HepG2 (cell line): Measurements from ENCODE around the gene LRFN2. TPM values are rescaled to one million over a fixed set of nuclear protein-coding genes. Genes with fewer than 3 reads are reported as not detected.

ENCODE experiments used
- ATAC-seq: fragments of 200-7000 bp; cut with Tn5 transposase; 3 replicates; pipeline ENCODE4 v1.9.1; 2020; ENCODE audit warnings: mild to moderate bottlenecking, moderate library complexity
- BruUV-seq: library from RNA; stranded (reverse); fragments of 400-500 nt; replicated peaks from 2 replicates; lab custom pipeline; 2021; lab: Mats Ljungman, UMichigan
- CTCF ChIA-PET: fragments of 300-600 bp; formaldehyde crosslinking; extraction: SDS; loops from one replicate; lab custom pipeline; 2021; ENCODE audit warnings: low total read pairs, inconsistent platforms, low intra/inter-chr PET ratio; lab: Yijun Ruan, JAX
- POLR2A ChIA-PET: fragments of 350-600 bp; sonication (Branson Sonifier 250); formaldehyde crosslinking; loops from one replicate; lab custom pipeline; 2020; ENCODE audit warnings: antibody characterized with exemption, inconsistent platforms; lab: Yijun Ruan, JAX
- DNase-seq: peaks from one replicate; pipeline ENCODE4 v3.0.0-alpha.2; 2015; ENCODE audit warnings: low spot score
- FAIRE-seq: peaks from 3 replicates; lab custom pipeline; 2011; peaks lifted over from hg19 to GRCh38; lab: Jason Lieb, UNC
- H2AFZ ChIP-seq: one replicate; pipeline ENCODE4 v1.6.1; 2011; ENCODE audit warnings: low read length, inconsistent platforms
- H3K27ac ChIP-seq: fragments of 300-600 bp; 3 replicates; pipeline ENCODE4 v1.8.0; 2011; ENCODE audit warnings: mixed run types, mild to moderate bottlenecking, mixed read lengths, low read length, inconsistent platforms; ENCODE audit not compliant: insufficient read depth; ENCODE audit errors: extremely low read length
- H3K27me3 ChIP-seq, 2 experiments: fragments of 200-600 bp in 1 of 2; 2 replicates in 1 of 2; 3 replicates in 1 of 2; pipeline versions ENCODE4 v1.6.0 to v1.8.0; 2011; ENCODE audit warnings: low read length in 2 of 2, mild to moderate bottlenecking in 2 of 2, moderate library complexity in 2 of 2, inconsistent platforms in 1 of 2; ENCODE audit not compliant: insufficient read depth in 2 of 2, control insufficient read depth in 1 of 2
- H3K36me3 ChIP-seq, 2 experiments: fragments of 200-600 bp in 1 of 2; replicated peaks in 1 of 2; 2 replicates in 1 of 2; 3 replicates in 1 of 2; pipeline versions ENCODE4 v1.5.1 to v1.8.0; 2011; ENCODE audit warnings: low read length in 2 of 2, inconsistent platforms in 1 of 2; ENCODE audit not compliant: insufficient read depth in 2 of 2, control insufficient read depth in 1 of 2
- H3K4me1 ChIP-seq: 2 replicates; pipeline ENCODE4 v1.5.1; 2012; ENCODE audit warnings: low read length, inconsistent platforms; ENCODE audit not compliant: insufficient read depth
- H3K4me2 ChIP-seq: 2 replicates; pipeline ENCODE4 v1.6.0; 2011; ENCODE audit warnings: low read depth, low read length, inconsistent platforms
- H3K4me3 ChIP-seq, 3 experiments: fragments of 200-600 bp in 1 of 3; sonication (generic), shearing (Covaris generic) in 1 of 3; replicated peaks in 1 of 3; 2 replicates each; pipeline ENCODE4 v1.5.1; 2011 to 2016; ENCODE audit warnings: low read length in 3 of 3, inconsistent platforms in 2 of 3, low read depth in 2 of 3, mild to moderate bottlenecking in 2 of 3, control low read depth in 1 of 3, mixed read lengths in 1 of 3; ENCODE audit not compliant: insufficient read depth in 1 of 3
- H3K79me2 ChIP-seq: one replicate; pipeline ENCODE4 v1.6.1; 2011; ENCODE audit warnings: low read length, inconsistent platforms; ENCODE audit not compliant: insufficient read depth
- H3K9ac ChIP-seq: 2 replicates; pipeline ENCODE4 v1.6.0; 2011; ENCODE audit warnings: mild to moderate bottlenecking, low read depth, low read length, inconsistent platforms; ENCODE audit not compliant: insufficient read depth
- H3K9me3 ChIP-seq: 2 replicates; pipeline ENCODE4 v1.5.1; 2012; ENCODE audit warnings: mild to moderate bottlenecking, low read length
- H4K20me1 ChIP-seq: 2 replicates; pipeline ENCODE4 v1.6.0; 2011; ENCODE audit warnings: inconsistent platforms, mild to moderate bottlenecking, low read length, moderate library complexity; ENCODE audit not compliant: insufficient read depth
- BRD4 ChIP-seq: sonication (generic); formaldehyde crosslinking; IDR thresholded peaks from 2 replicates; pipeline ENCODE4 v1.4.0; 2020; ENCODE audit warnings: missing genetic modification reagents
- DRAP1 ChIP-seq: IDR thresholded peaks from 2 replicates; pipeline ENCODE4 v1.6.1; 2016; ENCODE audit warnings: missing genetic modification reagents, missing compliant biosample characterization
- ELF3 ChIP-seq: IDR thresholded peaks from 2 replicates; pipeline ENCODE4 v1.6.1; 2016; ENCODE audit warnings: missing genetic modification reagents, missing compliant biosample characterization
- HES4 ChIP-seq: sonication (generic); formaldehyde crosslinking; IDR thresholded peaks from 2 replicates; pipeline ENCODE4 v1.9.0; 2021; ENCODE audit warnings: mild to moderate bottlenecking, missing genetic modification reagents, borderline replicate concordance
- HOXA3 ChIP-seq: sonication (generic); formaldehyde crosslinking; IDR thresholded peaks from 2 replicates; pipeline ENCODE4 v1.5.0; 2020; ENCODE audit warnings: missing genetic modification reagents
- JUND ChIP-seq: sonication (generic); formaldehyde crosslinking; IDR thresholded peaks from 2 replicates; pipeline ENCODE4 v1.8.0; 2022; ENCODE audit warnings: mild to moderate bottlenecking, missing genetic modification reagents
- MBNL3 ChIP-seq: fragments of 250-450 bp; sonication (Bioruptor Pico); conservative IDR thresholded peaks from 2 replicates; pipeline ENCODE4 v1.8.0; 2022; ENCODE audit warnings: mild to moderate bottlenecking, inconsistent platforms
- MEIS1 ChIP-seq: sonication (generic); formaldehyde crosslinking; IDR thresholded peaks from 2 replicates; pipeline ENCODE4 v1.9.0; 2021; ENCODE audit warnings: mild to moderate bottlenecking, missing genetic modification reagents, moderate library complexity, borderline replicate concordance
- MIER3 ChIP-seq: IDR thresholded peaks from 2 replicates; pipeline ENCODE4 v1.6.1; 2016; ENCODE audit warnings: missing compliant biosample characterization, borderline replicate concordance
- RERE ChIP-seq: IDR thresholded peaks from 2 replicates; pipeline ENCODE4 v1.6.1; 2016; ENCODE audit warnings: low read depth, missing genetic modification reagents, missing compliant biosample characterization
- SIN3A ChIP-seq: IDR thresholded peaks from 2 replicates; pipeline ENCODE4 v1.6.1; 2011; ENCODE audit warnings: low read depth, mild to moderate bottlenecking, control low read depth, low read length, borderline replicate concordance
- ZBTB10 ChIP-seq: sonication (generic); formaldehyde crosslinking; IDR thresholded peaks from 2 replicates; pipeline ENCODE4 v1.4.0; 2020; ENCODE audit warnings: missing genetic modification reagents, borderline replicate concordance
- ZNF460 ChIP-seq: sonication (generic); formaldehyde crosslinking; IDR thresholded peaks from 2 replicates; pipeline ENCODE4 v1.5.1; 2020; ENCODE audit warnings: missing genetic modification reagents, mild to moderate bottlenecking, borderline replicate concordance
- WGBS: methylation state at CpG from one replicate; pipeline ENCODE4 v1.1.6; 2017; ENCODE audit warnings: low lambda C conversion rate; 5-methylcytosine and 5-hydroxymethylcytosine counted together
- in situ Hi-C: cut with HindIII; loops from 2 replicates; pipeline ENCODE4 v1.10.0; 2017; ENCODE audit warnings: low pct_unique_long_range_greater_than_20kb; ENCODE audit not compliant: extremely low pct_ligation_motif_present
- intact Hi-C: fragments of 100-400 bp; cut with micrococcal nuclease; formaldehyde crosslinking; loops from one replicate; pipeline ENCODE4 v1.10.0; 2022; ENCODE audit not compliant: unreplicated experiment
- polyA plus RNA-seq, 8 experiments: library from polyadenylated mRNA; depleted of rRNA in 3 of 8; stranded (reverse) in 7 of 8; unstranded in 1 of 8; fragments of >200 nt; fragmentation: Illumina TruSeq in 4 of 8; extraction: Trizol in 4 of 8; gene quantifications; 2 replicates each; pipeline versions ENCODE4 v1.2.1 to v1.2.3, GENCODE V29; 2011 to 2016; ENCODE audit warnings: low read depth in 4 of 8, missing spikeins in 1 of 8, mixed read lengths in 1 of 8; ENCODE audit not compliant: insufficient read depth in 1 of 8
- total RNA-seq, 5 experiments: library from RNA; depleted of rRNA; stranded (reverse); fragments of >200 nt; fragmentation: Illumina TruSeq; extraction: Trizol; gene quantifications; 2 replicates each; pipeline ENCODE4 v1.2.3, GENCODE V29; 2016; ENCODE audit warnings: low read depth in 1 of 5

Gene LRFN2
- total and polyA plus RNA-seq, 2 of the 13 experiments (the other 11 are each of a cell fraction or from before 2014, with no cell fraction given): not detected

- ATAC-seq: no peak
Measured at GRCh38 chr6:40485795-40486194, 101.4 kb downstream of the LRFN2 start.

More at GRCh38 chr6:40485795-40486194, 101.4 kb downstream of the LRFN2 start:
- CTCF ChIA-PET: no interaction called here
- BruUV-seq: no TSS peak
- H3K79me2 ChIP-seq: no peaks in the 10 kb centered on the region
- H3K27me3 ChIP-seq: peaks cover 1 to 26% of the 10 kb centered on the region in 2 experiments; a peak in 3 of 5 replicates
- no peaks in the 10 kb centered on the region for H3K9me3 ChIP-seq
- POLR2A ChIA-PET: no interaction called here
- intact Hi-C loops: no loop called here
- H3K36me3 ChIP-seq: no peaks in the 10 kb centered on the region
- DNase-seq (no peak), FAIRE-seq (no peak)
- H3K9ac ChIP-seq: no peak overlapping the region
- TF ChIP-seq JUND (CRISPR knock-in tag) (no peak), MEIS1 (CRISPR knock-in tag) (no peak), ZBTB10 (no peak), HES4 (CRISPR knock-in tag) (no peak), SIN3A (no peak), RERE (no peak), HOXA3 (CRISPR knock-in tag) (no peak), MBNL3 (CRISPR knock-in tag) (no peak), DRAP1 (no peak), MIER3 (CRISPR knock-in tag) (no peak), ELF3 (CRISPR knock-in tag) (no peak), ZNF460 (no peak), BRD4 (no peak)
- H2AFZ ChIP-seq: no peak overlapping the region
- H3K4me2 ChIP-seq: no peak overlapping the region
- H3K4me3 ChIP-seq: no peak overlapping the region
- WGBS: 19% methylated on average over 2 of the region's 2 CpGs
- no peaks in the 10 kb centered on the region for H4K20me1 ChIP-seq
- in situ Hi-C loops: no loop called here
- H3K27ac ChIP-seq: no peak overlapping the region
- no peaks in the 10 kb centered on the region for H3K4me1 ChIP-seq
